Globus pallidus (tissue), 1 donor: ENCODE measurements around the gene CTRL.
A peak's percentile ranks its signal among the peaks of the same experiment; 100 is the strongest.
"Not testable (repeated sequence)": the region's sequence is repeated elsewhere in the genome, so short reads cannot be mapped to it uniquely, and the experiment has no call there.

Source experiments
- DNase-seq: peaks from one replicate; pipeline ENCODE4 v3.0.0-alpha.2; 2015; ENCODE audit warnings: low spot score

Gene CTRL

GRCh38 chr16:67941469-67942199 is 10.0 kb upstream of the CTRL start:
- DNase-seq, result no peak

GRCh38 chr16:67940446-67941089 is 8.9 kb upstream of the CTRL start:
- DNase-seq, result no peak

DNA sequence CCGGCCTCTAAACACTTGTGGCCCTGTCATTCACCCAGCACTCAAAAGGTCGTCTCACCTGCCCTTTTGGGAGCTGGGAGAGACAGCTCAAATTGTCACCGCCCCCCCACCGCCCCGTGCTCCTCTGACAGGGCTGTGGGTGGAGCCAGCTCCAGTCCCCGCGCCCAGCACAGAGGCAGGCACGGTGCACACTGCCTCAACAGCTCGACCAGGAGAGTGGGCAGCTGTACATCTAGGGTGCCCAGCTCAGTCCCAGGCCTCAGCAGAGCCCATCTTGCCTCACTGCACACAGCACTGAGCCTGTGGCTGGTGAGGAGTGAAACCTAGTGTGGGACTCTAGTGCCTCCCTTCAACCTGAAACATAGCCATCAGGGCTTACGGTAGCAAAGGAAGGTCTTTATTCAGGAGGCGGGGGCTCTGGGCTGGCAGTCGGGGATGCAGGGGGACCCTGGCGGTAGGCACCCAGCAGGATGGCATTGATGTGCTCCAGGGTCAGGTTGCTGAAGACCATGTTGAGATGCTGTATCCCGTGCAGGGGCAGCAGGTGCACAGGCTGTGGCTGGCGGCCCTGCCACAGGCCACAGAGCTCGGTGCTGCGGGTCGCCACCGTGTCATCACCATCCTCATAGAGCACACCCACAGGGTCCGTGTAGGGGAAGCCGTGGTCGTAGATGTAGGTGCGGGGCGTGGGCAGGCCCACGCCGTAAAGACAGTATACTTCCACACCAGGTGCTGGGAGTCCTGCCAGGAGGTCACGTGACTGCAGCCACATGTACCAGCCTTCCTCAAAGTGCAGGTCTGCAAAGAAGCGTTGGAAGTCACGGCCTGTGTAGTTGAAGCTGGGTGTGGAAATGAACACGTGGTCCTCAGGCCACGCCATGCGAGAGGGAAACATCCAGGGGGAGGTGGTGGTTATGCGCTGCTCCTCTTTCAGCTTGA is 8.1 kb upstream of the CTRL start:
- DNase-seq, result no peak

DNA sequence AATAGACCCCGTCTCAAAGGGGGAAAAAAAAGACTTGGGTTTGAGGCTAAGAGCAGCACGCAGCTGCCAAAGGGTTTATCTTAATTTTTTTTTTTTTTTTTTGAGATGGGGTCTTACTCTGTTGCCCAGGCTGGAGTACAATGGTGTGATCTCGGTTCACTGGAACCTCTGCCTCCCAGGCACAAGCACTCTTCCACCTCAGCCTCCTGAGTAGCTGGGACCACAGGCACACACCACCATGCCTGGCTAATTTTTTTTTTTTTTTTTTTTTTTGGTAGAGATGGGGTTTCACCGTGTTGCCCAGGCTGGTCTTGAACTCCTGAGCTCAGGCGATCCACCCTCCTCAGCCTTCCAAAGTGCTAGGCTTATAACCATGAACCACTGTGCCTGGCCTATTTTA is 6.1 kb upstream of the CTRL start:
- not testable (repeated sequence) for DNase-seq

GRCh38 chr16:67936880-67937605 is 5.4 kb upstream of the CTRL start:
- no peak for DNase-seq

GRCh38 chr16:67936124-67936879 is 4.6 kb upstream of the CTRL start, which contains the start of gene PSMB10:
TSS of gene PSMB10 (minus strand) at chr16:67936850. CDS start at chr16:67936749, 101 bp downstream.
- no peak for DNase-seq

DNA sequence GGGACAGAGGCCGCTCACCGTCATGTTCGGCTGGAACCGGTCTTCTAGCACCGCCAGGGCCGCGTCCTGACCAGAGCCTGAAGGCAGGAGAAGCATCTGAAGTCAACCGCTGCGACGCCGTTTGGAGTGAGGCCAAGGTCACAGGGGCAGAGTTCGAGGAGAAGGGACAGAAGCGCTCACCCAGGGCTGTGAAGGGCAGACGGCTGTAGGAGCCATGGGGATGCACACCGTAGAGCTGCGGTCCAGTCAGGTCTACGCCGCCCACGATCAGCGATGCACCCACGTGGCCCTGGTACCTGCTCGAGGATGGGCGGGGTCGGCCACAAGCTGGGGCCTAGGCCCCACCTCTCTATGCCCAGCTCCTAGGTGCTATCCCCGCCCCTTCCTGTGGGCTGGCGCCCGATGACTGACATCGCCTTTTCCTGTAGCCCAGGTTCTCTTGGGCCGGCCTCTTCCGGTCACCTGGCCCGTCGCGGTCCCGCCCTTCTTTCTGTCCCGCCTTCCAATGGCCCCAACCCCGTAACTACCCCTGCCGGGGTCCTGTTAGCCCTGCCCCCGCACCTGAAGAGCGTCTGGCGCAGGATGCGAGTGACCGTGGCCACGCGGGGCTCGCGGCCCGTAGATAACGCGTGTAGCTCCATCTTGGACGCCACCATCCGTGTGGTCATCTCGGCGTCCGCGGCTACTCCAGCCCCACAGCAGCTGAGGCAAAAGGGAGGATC is 3.9 kb upstream of the CTRL start:
- peak; percentile 98 for DNase-seq

DNA sequence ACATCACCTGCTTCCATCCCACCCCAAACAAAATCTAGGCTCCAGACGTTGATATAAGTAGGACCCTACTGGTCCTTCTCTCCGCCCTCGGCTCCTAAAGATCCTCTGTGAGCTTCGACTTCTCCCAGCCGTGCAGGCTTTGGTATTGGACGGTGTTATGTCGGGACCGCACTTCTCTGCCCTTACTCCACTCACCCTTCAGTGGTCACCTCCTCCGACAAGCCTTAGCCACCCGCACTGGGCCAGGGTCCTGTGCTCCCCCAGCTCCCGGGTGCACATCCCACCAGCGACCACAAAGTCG is 3.4 kb upstream of the CTRL start:
- DNase-seq, result no peak

DNA sequence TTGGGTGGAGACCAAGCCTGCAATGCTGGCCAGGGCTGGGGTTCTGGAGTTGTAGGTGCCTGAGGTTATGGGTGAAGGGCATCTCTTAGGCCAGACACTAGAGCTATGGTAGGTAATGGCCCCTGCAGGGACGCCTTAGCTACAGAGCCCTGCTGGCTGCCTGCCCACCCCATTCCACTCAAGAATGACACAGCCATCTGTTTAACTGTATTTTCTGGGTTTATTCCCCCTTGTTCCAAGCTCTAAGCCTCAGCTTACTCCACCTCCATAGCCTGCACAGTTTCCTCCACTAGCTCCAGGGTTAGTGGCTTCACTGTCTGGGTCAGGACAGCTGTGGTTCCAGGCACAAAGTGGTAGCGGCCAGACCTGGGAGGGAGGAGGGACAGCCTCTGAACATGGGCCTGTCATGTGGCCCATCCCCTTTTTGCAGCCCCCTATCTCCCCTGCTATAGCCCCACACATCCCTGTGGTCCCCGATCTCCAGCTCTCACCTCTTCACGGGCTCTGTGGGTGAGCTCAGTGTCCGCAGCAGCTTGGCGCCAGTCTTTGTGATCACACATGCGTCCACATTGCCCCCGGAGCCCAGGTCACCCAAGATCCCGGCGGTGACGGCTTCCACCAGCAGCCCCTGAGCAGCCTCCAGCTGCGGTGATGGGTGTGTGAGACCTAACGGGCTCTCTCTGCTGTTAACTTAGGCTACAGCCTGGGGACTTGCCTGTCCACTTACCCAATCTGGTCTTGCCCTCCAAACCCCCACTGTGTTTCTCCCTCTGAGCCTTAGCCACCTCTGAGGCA is 2.8 kb upstream of the CTRL start:
- no peak for DNase-seq

GRCh38 chr16:67933805-67934204 is 2.1 kb upstream of the CTRL start:
- DNase-seq, result no peak

GRCh38 chr16:67932462-67932840 is 789 bp upstream of the CTRL start:
- no peak for DNase-seq

- no peak for DNase-seq
These were observed 917 bp downstream of the CTRL start for GRCh38 chr16:67930678-67931211.

- DNase-seq, result no peak
These were observed 1.5 kb downstream of the CTRL start for GRCh38 chr16:67930191-67930590.

- peak; percentile 74 for DNase-seq
These were observed 2.9 kb downstream of the CTRL start for GRCh38 chr16:67928561-67929364.

- DNase-seq, result no peak
These were observed 3.5 kb downstream of the CTRL start for GRCh38 chr16:67928147-67928546.

DNA sequence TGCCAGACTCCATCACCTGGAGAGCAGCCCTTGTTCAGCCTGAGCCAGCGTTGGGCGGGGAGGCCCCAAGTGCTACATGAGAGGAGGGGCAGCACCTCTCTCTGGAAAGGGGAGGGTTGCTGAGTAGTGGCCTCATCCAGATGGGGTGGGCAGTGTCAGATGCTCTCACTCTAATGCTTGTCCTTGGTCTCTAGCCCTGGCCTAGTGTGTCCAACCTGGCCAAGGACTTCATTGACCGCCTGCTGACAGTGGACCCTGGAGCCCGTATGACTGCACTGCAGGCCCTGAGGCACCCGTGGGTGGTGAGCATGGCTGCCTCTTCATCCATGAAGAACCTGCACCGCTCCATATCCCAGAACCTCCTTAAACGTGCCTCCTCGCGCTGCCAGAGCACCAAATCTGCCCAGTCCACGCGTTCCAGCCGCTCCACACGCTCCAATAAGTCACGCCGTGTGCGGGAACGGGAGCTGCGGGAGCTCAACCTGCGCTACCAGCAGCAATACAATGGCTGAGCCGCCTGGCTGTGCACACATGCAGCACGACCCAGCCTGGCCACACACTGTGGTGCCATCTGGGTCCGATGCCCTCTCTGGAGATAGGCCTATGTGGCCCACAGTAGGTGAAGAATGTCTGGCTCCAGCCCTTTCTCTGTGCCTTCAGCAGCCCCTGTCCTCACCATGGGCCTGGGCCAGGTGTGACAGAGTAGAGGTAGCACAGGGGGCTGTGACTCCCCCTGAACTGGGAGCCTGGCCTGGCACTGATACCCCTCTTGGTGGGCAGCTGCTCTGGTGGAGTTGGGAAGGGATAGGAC is 4.3 kb downstream of the CTRL start:
- no peak for DNase-seq

- DNase-seq, result peak; percentile 65
These were observed 5.4 kb downstream of the CTRL start for GRCh38 chr16:67926181-67926750.
